HCT116 (cell line): Measurements from ENCODE around the gene DIDO1.

Experiments used
- ATF3 ChIP-seq: IDR thresholded peaks from 2 replicates; pipeline ENCODE4 v1.6.1; 2012
- CEBPB ChIP-seq: IDR thresholded peaks from 2 replicates; pipeline ENCODE4 v1.6.1; 2012; ENCODE audit warnings: low read depth
- CTCF ChIP-seq, 3 experiments: fragments of 200-600 bp in 1 of 3; sonication (generic) in 1 of 3; IDR thresholded peaks in 2 of 3; conservative IDR thresholded peaks in 1 of 3; 2 replicates each; pipeline ENCODE4 v1.5.1; 2012 to 2017; ENCODE audit warnings: low read depth in 2 of 3, low read length in 2 of 3, antibody characterized with exemption in 1 of 3, borderline replicate concordance in 1 of 3, control low read depth in 1 of 3, mild to moderate bottlenecking in 1 of 3, mixed read lengths in 1 of 3, mixed run types in 1 of 3, moderate library complexity in 1 of 3; ENCODE audit not compliant: insufficient read depth in 1 of 3
- EZH2 ChIP-seq: fragments of 200-600 bp; sonication (generic); IDR thresholded peaks from 2 replicates; pipeline ENCODE4 v1.6.1; 2017; ENCODE audit warnings: antibody characterized with exemption, mixed run types
- JUND ChIP-seq: IDR thresholded peaks from 2 replicates; pipeline ENCODE4 v1.6.1; 2012
- POLR2A ChIP-seq: IDR thresholded peaks from 2 replicates; pipeline ENCODE4 v1.7.0; 2011; ENCODE audit warnings: borderline replicate concordance; ENCODE audit not compliant: insufficient read depth, insufficient read length; ENCODE audit errors: extremely low read depth
- RAD21 ChIP-seq: IDR thresholded peaks from 2 replicates; pipeline ENCODE4 v1.6.1; 2012; ENCODE audit warnings: low read depth, mild to moderate bottlenecking
- REST ChIP-seq: IDR thresholded peaks from 2 replicates; pipeline ENCODE4 v1.6.1; 2012; ENCODE audit warnings: low read depth
- SIN3A ChIP-seq: IDR thresholded peaks from 2 replicates; pipeline ENCODE4 v1.6.1; 2012; ENCODE audit warnings: low read depth
- SRF ChIP-seq: IDR thresholded peaks from 2 replicates; pipeline ENCODE4 v1.6.1; 2012; ENCODE audit warnings: low read depth
- TCF7L2 ChIP-seq: IDR thresholded peaks from 2 replicates; pipeline ENCODE4 v1.7.0; 2011; ENCODE audit warnings: borderline replicate concordance, inconsistent platforms; ENCODE audit not compliant: insufficient read depth, insufficient read length; ENCODE audit errors: extremely low read depth
- YY1 ChIP-seq: IDR thresholded peaks from 2 replicates; pipeline ENCODE4 v1.6.1; 2011; ENCODE audit warnings: low read length, low read depth, moderate library complexity, mild to moderate bottlenecking; ENCODE audit not compliant: insufficient replicate concordance; ENCODE audit errors: extremely low read depth
- ZNF274 ChIP-seq: fragments of 200-500 bp; sonication (Bioruptor generic); IDR thresholded peaks from 2 replicates; pipeline ENCODE4 v1.6.1; 2014; ENCODE audit warnings: mild to moderate bottlenecking, low read depth, low read length, inconsistent platforms

GRCh38 chr20:62957136-62958117 is 31.1 kb upstream of the DIDO1 start:
- no peak for TF ChIP-seq YY1
- TF ChIP-seq CTCF (IDR thresholded peaks at IDR 0.05 in 2 of 3, conservative IDR thresholded peaks at IDR 0.05 in 1 of 3; ENCODE audit: borderline replicate concordance in 1 of 3, insufficient read depth in 1 of 3, low read depth in 2 of 3, low read length in 2 of 3), result no peak
- TF ChIP-seq REST, result no peak
- no peak for TF ChIP-seq ATF3
- no peak for TF ChIP-seq SRF
- TF ChIP-seq TCF7L2, result no peak
- no peak for TF ChIP-seq CEBPB
- no peak for TF ChIP-seq POLR2A
- TF ChIP-seq ZNF274, result no peak
- no peak for TF ChIP-seq EZH2
- TF ChIP-seq RAD21, result no peak
- TF ChIP-seq SIN3A, result no peak
- TF ChIP-seq JUND, result no peak
